ENCODE measurements around the gene SUCO. TPM values are rescaled to one million over a fixed set of nuclear protein-coding genes. Genes with fewer than 3 reads are reported as not detected.

SUCO gene
- total RNA-seq, 2 donors from 2014 or later: 62.2 TPM

- H3K4me1 ChIP-seq (ENCODE audit: control insufficient read depth, insufficient read depth, low read length): peaks cover 2% of the 10 kb centered on the region
- H3K27me3 Mint-ChIP-seq (ENCODE audit: insufficient read depth): no peaks in the 10 kb centered on the region
- H3K9ac ChIP-seq (ENCODE audit: extremely low read depth, low read length, poor library complexity, severe bottlenecking): no peak overlapping the region
Observed at GRCh38 chr1:172612478-172612877, 79.5 kb downstream of the SUCO start.

DNA sequence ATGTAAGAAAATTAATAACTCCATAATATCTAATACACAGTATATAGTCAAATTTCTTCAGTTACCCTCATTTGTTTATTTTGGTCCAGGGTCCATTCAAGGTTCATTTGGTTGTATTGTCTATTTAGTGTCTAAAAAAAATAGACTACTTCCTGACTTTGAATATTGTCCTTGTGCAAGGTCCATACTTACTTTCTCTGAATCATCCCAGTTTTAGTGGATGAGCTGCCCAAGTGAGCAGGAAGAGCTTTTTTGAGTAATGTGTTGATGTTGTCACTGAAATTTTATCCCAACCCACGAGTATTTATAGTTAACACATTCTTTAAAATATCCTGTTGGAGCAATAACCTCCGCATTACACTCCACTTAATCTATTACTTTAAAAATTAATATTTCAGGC, 80.3 kb downstream of the SUCO start:
- Mint-ChIP-seq H3K4me1 (peaks cover 15% of the 10 kb centered on the region), H3K36me3 (ENCODE audit: low read depth) (peaks cover 27% of the 10 kb centered on the region), H3K27me3 (ENCODE audit: insufficient read depth) (no peaks in the 10 kb centered on the region), H3K9me3 (peaks cover 27% of the 10 kb centered on the region), H3K4me3 (no peak overlapping the region), H3K27ac (no peak overlapping the region)
- peaks cover 14% of the 10 kb centered on the region for H3K9me3 ChIP-seq (ENCODE audit: control insufficient read depth, low read length)
- no peak overlapping the region for H3K4me3 ChIP-seq (ENCODE audit: low read length)
- H3K36me3 ChIP-seq (ENCODE audit: control insufficient read depth, insufficient read depth, low read length): peaks cover 35% of the 10 kb centered on the region
- no peak overlapping the region for H3K27ac ChIP-seq (ENCODE audit: low read depth, low read length)
- H3K4me1 ChIP-seq (ENCODE audit: control insufficient read depth, insufficient read depth, low read length): no peaks in the 10 kb centered on the region
- no peak for DNase-seq
- no peaks in the 10 kb centered on the region for H3K27me3 ChIP-seq (ENCODE audit: control insufficient read depth, insufficient read depth, low read length, poor library complexity, severe bottlenecking)
- TF ChIP-seq, protein P1, sequence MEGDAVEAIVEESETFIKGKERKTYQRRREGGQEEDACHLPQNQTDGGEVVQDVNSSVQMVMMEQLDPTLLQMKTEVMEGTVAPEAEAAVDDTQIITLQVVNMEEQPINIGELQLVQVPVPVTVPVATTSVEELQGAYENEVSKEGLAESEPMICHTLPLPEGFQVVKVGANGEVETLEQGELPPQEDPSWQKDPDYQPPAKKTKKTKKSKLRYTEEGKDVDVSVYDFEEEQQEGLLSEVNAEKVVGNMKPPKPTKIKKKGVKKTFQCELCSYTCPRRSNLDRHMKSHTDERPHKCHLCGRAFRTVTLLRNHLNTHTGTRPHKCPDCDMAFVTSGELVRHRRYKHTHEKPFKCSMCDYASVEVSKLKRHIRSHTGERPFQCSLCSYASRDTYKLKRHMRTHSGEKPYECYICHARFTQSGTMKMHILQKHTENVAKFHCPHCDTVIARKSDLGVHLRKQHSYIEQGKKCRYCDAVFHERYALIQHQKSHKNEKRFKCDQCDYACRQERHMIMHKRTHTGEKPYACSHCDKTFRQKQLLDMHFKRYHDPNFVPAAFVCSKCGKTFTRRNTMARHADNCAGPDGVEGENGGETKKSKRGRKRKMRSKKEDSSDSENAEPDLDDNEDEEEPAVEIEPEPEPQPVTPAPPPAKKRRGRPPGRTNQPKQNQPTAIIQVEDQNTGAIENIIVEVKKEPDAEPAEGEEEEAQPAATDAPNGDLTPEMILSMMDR (conservative IDR thresholded peaks at IDR 0.05): no peak
- 97% methylated on average over 2 of the region's 2 CpGs; no CpG with 5 or more reads in 1 of the 2 experiments for WGBS, 2 experiments (ENCODE audit: insufficient coverage in 1 of 2, insufficient read length in 1 of 2)
- no peak overlapping the region for H3K9ac ChIP-seq (ENCODE audit: extremely low read depth, low read length, poor library complexity, severe bottlenecking)

More at GRCh38 chr1:172612478-172612877, 79.5 kb downstream of the SUCO start:
- Histone ChIP-seq H3K4me3 (ENCODE audit: low read length) (no peak overlapping the region), H3K36me3 (ENCODE audit: control insufficient read depth, insufficient read depth, low read length) (peaks cover 36% of the 10 kb centered on the region), H3K27ac (ENCODE audit: low read depth, low read length) (no peak overlapping the region), H3K27me3 (ENCODE audit: control insufficient read depth, insufficient read depth, low read length, poor library complexity, severe bottlenecking) (no peaks in the 10 kb centered on the region), H3K9me3 (ENCODE audit: control insufficient read depth, low read length) (peaks cover 6% of the 10 kb centered on the region)
- TF ChIP-seq, protein P1 (conservative IDR thresholded peaks at IDR 0.05): no peak
- peaks cover 20% of the 10 kb centered on the region for H3K4me1 Mint-ChIP-seq
- no peak for DNase-seq
- H3K4me3 Mint-ChIP-seq: no peak overlapping the region
- no peak overlapping the region for H3K27ac Mint-ChIP-seq
- WGBS, 2 experiments (ENCODE audit: insufficient coverage in 1 of 2, insufficient read length in 1 of 2): 74% methylated on average over 2 of the region's 2 CpGs; no CpG with 5 or more reads in 1 of the 2 experiments
- H3K36me3 Mint-ChIP-seq (ENCODE audit: low read depth): peaks cover 25% of the 10 kb centered on the region
- peaks cover 20% of the 10 kb centered on the region for H3K9me3 Mint-ChIP-seq

GRCh38 chr1:172616195-172616594, 83.2 kb downstream of the SUCO start:
- Mint-ChIP-seq H3K4me1 (peaks cover 5% of the 10 kb centered on the region), H3K36me3 (ENCODE audit: low read depth) (peaks cover 20% of the 10 kb centered on the region), H3K9me3 (peaks cover 55% of the 10 kb centered on the region), H3K27ac (no peak overlapping the region), H3K27me3 (ENCODE audit: insufficient read depth) (peaks cover 2% of the 10 kb centered on the region), H3K4me3 (no peak overlapping the region)
- Histone ChIP-seq H3K27ac (ENCODE audit: low read depth, low read length) (no peak overlapping the region), H3K27me3 (ENCODE audit: control insufficient read depth, insufficient read depth, low read length, poor library complexity, severe bottlenecking) (no peaks in the 10 kb centered on the region), H3K9ac (ENCODE audit: extremely low read depth, low read length, poor library complexity, severe bottlenecking) (no peak overlapping the region), H3K9me3 (ENCODE audit: control insufficient read depth, low read length) (peaks cover 43% of the 10 kb centered on the region), H3K4me1 (ENCODE audit: control insufficient read depth, insufficient read depth, low read length) (no peaks in the 10 kb centered on the region), H3K36me3 (ENCODE audit: control insufficient read depth, insufficient read depth, low read length) (peaks cover 9% of the 10 kb centered on the region), H3K4me3 (ENCODE audit: low read length) (no peak overlapping the region)
- TF ChIP-seq, protein P1 (conservative IDR thresholded peaks at IDR 0.05): no peak
- no peak for DNase-seq
- 92 to 100% methylated on average over 1 of the region's 1 CpG for WGBS, 2 experiments (ENCODE audit: insufficient coverage in 1 of 2, insufficient read length in 1 of 2)

Measured in endodermal cell (in vitro differentiated cells).